IMR-90 (cell line): ENCODE data around the gene NEU1. TPM values are rescaled to one million over a fixed set of nuclear protein-coding genes. Genes with fewer than 3 reads are reported as not detected.

ENCODE experiments used
- ATAC-seq: fragments of 200-7000 bp; cut with Tn5 transposase; 2 replicates; pipeline ENCODE4 v1.9.1; 2020; ENCODE audit warnings: low read depth, mild to moderate bottlenecking, moderate library complexity
- BruUV-seq: library from RNA; stranded (reverse); fragments of 400-500 nt; replicated peaks from 2 replicates; lab custom pipeline; 2021; lab: Mats Ljungman, UMichigan
- CTCF ChIA-PET: fragments of 300-600 bp; formaldehyde crosslinking; extraction: SDS; loops from one replicate; lab custom pipeline; 2021; ENCODE audit warnings: antibody characterized with exemption; lab: Yijun Ruan, JAX
- POLR2A ChIA-PET: fragments of 300-600 bp; sonication (Branson Sonifier 250); formaldehyde crosslinking; loops from one replicate; lab custom pipeline; 2022; ENCODE audit warnings: antibody characterized with exemption; ENCODE audit not compliant: unreplicated experiment; lab: Charles Lee
- DNase-seq: peaks from one replicate; pipeline ENCODE4 v3.0.0; 2013
- H2AFZ ChIP-seq: replicated peaks from 2 replicates; pipeline ENCODE3; 2013; ENCODE audit warnings: low read length, mild to moderate bottlenecking; ENCODE audit not compliant: poor library complexity
- H2AK5ac ChIP-seq: 2 replicates; pipeline ENCODE4 v1.6.1; 2013; ENCODE audit warnings: low read depth, low read length, inconsistent platforms
- H2AK9ac ChIP-seq: replicated peaks from 2 replicates; pipeline ENCODE3; 2013; ENCODE audit warnings: mild to moderate bottlenecking, low read depth, low read length, moderate library complexity; ENCODE audit not compliant: poor library complexity
- H2BK120ac ChIP-seq: 2 replicates; pipeline ENCODE4 v1.6.1; 2013; ENCODE audit warnings: low read depth, low read length, inconsistent platforms
- H2BK15ac ChIP-seq: 3 replicates; pipeline ENCODE4 v1.6.1; 2013; ENCODE audit warnings: low read depth, low read length, inconsistent platforms
- H2BK20ac ChIP-seq: 2 replicates; pipeline ENCODE4 v1.6.1; 2013; ENCODE audit warnings: low read depth, mild to moderate bottlenecking, inconsistent platforms, low read length, moderate library complexity
- H2BK5ac ChIP-seq: 2 replicates; pipeline ENCODE4 v1.6.1; 2013; ENCODE audit warnings: mild to moderate bottlenecking, low read depth, low read length, inconsistent platforms; ENCODE audit not compliant: poor library complexity, severe bottlenecking
- H3K14ac ChIP-seq: replicated peaks from 2 replicates; pipeline ENCODE4 v1.6.1; 2013; ENCODE audit warnings: low read depth, low read length, inconsistent platforms
- H3K18ac ChIP-seq: 2 replicates; pipeline ENCODE4 v1.6.1; 2013; ENCODE audit warnings: low read depth, low read length, control low read depth
- H3K23ac ChIP-seq: 2 replicates; pipeline ENCODE4 v1.6.1; 2013; ENCODE audit warnings: low read depth, low read length, inconsistent platforms
- H3K27ac ChIP-seq: 2 replicates; pipeline ENCODE4 v1.5.1; 2013; ENCODE audit warnings: mild to moderate bottlenecking, control low read depth, low read length; ENCODE audit not compliant: insufficient read depth
- H3K27me3 ChIP-seq: 2 replicates; pipeline ENCODE4 v1.6.1; 2013; ENCODE audit warnings: low read length; ENCODE audit not compliant: control insufficient read depth, insufficient read depth
- H3K36me3 ChIP-seq: 2 replicates; pipeline ENCODE4 v1.6.1; 2013; ENCODE audit warnings: low read length, mixed read lengths; ENCODE audit not compliant: control insufficient read depth, insufficient read depth
- H3K4ac ChIP-seq: 2 replicates; pipeline ENCODE4 v1.6.1; 2013; ENCODE audit warnings: low read depth, low read length, inconsistent platforms
- H3K4me1 ChIP-seq: 2 replicates; pipeline ENCODE4 v1.6.1; 2013; ENCODE audit warnings: low read length, mixed read lengths; ENCODE audit not compliant: control insufficient read depth, insufficient read depth
- H3K4me2 ChIP-seq: 2 replicates; pipeline ENCODE4 v1.6.1; 2013; ENCODE audit warnings: low read depth, mild to moderate bottlenecking, control low read depth, low read length, moderate library complexity
- H3K4me3 ChIP-seq: 2 replicates; pipeline ENCODE4 v1.5.1; 2013; ENCODE audit warnings: low read depth, mild to moderate bottlenecking, control low read depth, low read length, moderate library complexity; ENCODE audit not compliant: insufficient read depth
- H3K56ac ChIP-seq: 2 replicates; pipeline ENCODE4 v1.6.1; 2013; ENCODE audit warnings: low read length, inconsistent platforms; ENCODE audit not compliant: insufficient read depth; ENCODE audit errors: extremely low read depth
- H3K79me1 ChIP-seq, 2 experiments: 2 replicates each; pipeline ENCODE4 v1.6.1; 2013; ENCODE audit warnings: low read length in 2 of 2, inconsistent platforms in 1 of 2, low read depth in 1 of 2
- H3K9ac ChIP-seq: 2 replicates; pipeline ENCODE4 v1.6.1; 2013; ENCODE audit warnings: low read depth, low read length, control low read depth
- H3K9me1 ChIP-seq: 2 replicates; pipeline ENCODE4 v1.6.1; 2013; ENCODE audit warnings: low read length, inconsistent platforms; ENCODE audit not compliant: insufficient read depth
- H3K9me3 ChIP-seq: 2 replicates; pipeline ENCODE4 v1.6.1; 2013; ENCODE audit warnings: low read length; ENCODE audit not compliant: control insufficient read depth, insufficient read depth
- H4K20me1 ChIP-seq: 2 replicates; pipeline ENCODE4 v1.6.1; 2013; ENCODE audit warnings: low read length, inconsistent platforms; ENCODE audit not compliant: insufficient read depth
- H4K5ac ChIP-seq: 2 replicates; pipeline ENCODE4 v1.6.1; 2013; ENCODE audit warnings: mild to moderate bottlenecking, low read depth, low read length, control low read depth
- H4K8ac ChIP-seq, 2 experiments: 2 replicates each; pipeline ENCODE4 v1.6.1; 2013; ENCODE audit warnings: low read depth in 2 of 2, low read length in 2 of 2, control low read depth in 1 of 2, inconsistent platforms in 1 of 2
- H4K91ac ChIP-seq: 2 replicates; pipeline ENCODE4 v1.6.1; 2013; ENCODE audit warnings: low read depth, low read length, inconsistent platforms; ENCODE audit not compliant: insufficient read depth
- BHLHE40 ChIP-seq: fragments of 150-350 bp; IDR thresholded peaks from 2 replicates; pipeline ENCODE4 v1.6.1; 2016; ENCODE audit warnings: mild to moderate bottlenecking, low read depth, low read length
- CEBPB ChIP-seq: IDR thresholded peaks from 2 replicates; pipeline ENCODE4 v1.6.1; 2012; ENCODE audit warnings: low read depth, low read length, improper control_type of control experiment
- CHD1 ChIP-seq: IDR thresholded peaks from 2 replicates; pipeline ENCODE4 v1.6.1; 2012; ENCODE audit warnings: low read depth, low read length, improper control_type of control experiment
- FOS ChIP-seq: fragments of 150-350 bp; IDR thresholded peaks from 2 replicates; pipeline ENCODE4 v1.6.1; 2016; ENCODE audit warnings: low read depth, low read length
- MAFK ChIP-seq: IDR thresholded peaks from 2 replicates; pipeline ENCODE4 v1.6.1; 2012; ENCODE audit warnings: low read depth, low read length, improper control_type of control experiment
- MAZ ChIP-seq: IDR thresholded peaks from 2 replicates; pipeline ENCODE4 v1.6.1; 2012; ENCODE audit warnings: low read depth, mild to moderate bottlenecking, low read length, improper control_type of control experiment, moderate library complexity, borderline replicate concordance
- MXI1 ChIP-seq: IDR thresholded peaks from 2 replicates; pipeline ENCODE4 v1.6.1; 2012; ENCODE audit warnings: low read depth, mild to moderate bottlenecking, low read length, moderate library complexity, borderline replicate concordance
- NFE2L2 ChIP-seq: fragments of 150-350 bp; IDR thresholded peaks from 2 replicates; pipeline ENCODE4 v1.6.1; 2016; ENCODE audit warnings: low read depth, mild to moderate bottlenecking, low read length
- POLR2A ChIP-seq: IDR thresholded peaks from 2 replicates; pipeline ENCODE4 v1.6.1; 2012; ENCODE audit warnings: mild to moderate bottlenecking, low read depth, low read length
- RAD21 ChIP-seq: IDR thresholded peaks from 2 replicates; pipeline ENCODE4 v1.6.1; 2012; ENCODE audit warnings: low read length, improper control_type of control experiment
- RCOR1 ChIP-seq: IDR thresholded peaks from 2 replicates; pipeline ENCODE4 v1.6.1; 2012; ENCODE audit warnings: mild to moderate bottlenecking, low read length, improper control_type of control experiment; ENCODE audit not compliant: insufficient replicate concordance
- RFX5 ChIP-seq: IDR thresholded peaks from 2 replicates; pipeline ENCODE4 v1.8.0; 2012; ENCODE audit warnings: low read depth, mild to moderate bottlenecking, low read length, moderate library complexity
- SMC3 ChIP-seq: fragments of 150-350 bp; IDR thresholded peaks from 2 replicates; pipeline ENCODE4 v1.6.1; 2016; ENCODE audit warnings: low read depth, mild to moderate bottlenecking, antibody characterized with exemption, low read length, moderate library complexity
- WGBS, 2 experiments: methylation state at CpG; one replicate each; pipeline versions ENCODE4 v1.1.5 to v1.1.7; 2013; ENCODE audit warnings: missing lambda C conversion rate in 2 of 2; ENCODE audit not compliant: insufficient read length in 1 of 2; ENCODE audit errors: extremely low coverage in 2 of 2; 5-methylcytosine and 5-hydroxymethylcytosine counted together
- dilution Hi-C: fragments of 300-500 bp; cut with HindIII; formaldehyde crosslinking; loops from one replicate; pipeline ENCODE4 v1.14.3; 2018; ENCODE audit warnings: low sequenced_read_pairs; ENCODE audit not compliant: unreplicated experiment
- in situ Hi-C: fragments of 300-500 bp; cut with MboI; formaldehyde crosslinking; loops from 3 replicates; pipeline ENCODE4 v1.14.3; 2019; ENCODE audit warnings: low sequenced_read_pairs, inconsistent platforms, mixed read lengths
- intact Hi-C: fragments of 100-400 bp; cut with micrococcal nuclease; formaldehyde crosslinking; loops from 2 replicates; pipeline ENCODE4 v1.10.0; 2022
- polyA plus RNA-seq, 3 experiments: library from polyadenylated mRNA; depleted of rRNA; stranded (reverse); fragments of >200 nt; gene quantifications; 2 replicates each; pipeline ENCODE4 v1.2.3, GENCODE V29; 2012; ENCODE audit warnings: low replicate concordance in 1 of 3
- total RNA-seq: library from RNA; depleted of rRNA; stranded (reverse); fragments of >200 nt; gene quantifications from 2 replicates; pipeline ENCODE4 v1.2.3, GENCODE V29; 2012
- TF ChIP-seq, protein P1 (sequence below): fragments of 150-350 bp; IDR thresholded peaks from 2 replicates; pipeline ENCODE4 v1.6.1; 2017; ENCODE audit warnings: mild to moderate bottlenecking, antibody characterized with exemption, low read length, low read depth
- TF ChIP-seq, protein P2 (sequence below): fragments of 150-350 bp; IDR thresholded peaks from 2 replicates; pipeline ENCODE4 v1.6.1; 2016; ENCODE audit warnings: low read depth, mild to moderate bottlenecking, low read length, moderate library complexity, borderline replicate concordance
- TF ChIP-seq, protein P3 (sequence below): conservative IDR thresholded peaks from 2 replicates; pipeline ENCODE4 v1.5.1; 2012; ENCODE audit warnings: mild to moderate bottlenecking, low read depth, low read length, improper control_type of control experiment

Gene NEU1
- total and polyA plus RNA-seq, 2 of the 4 experiments (the other 2 are of a cell fraction) = 28.5 to 36.2 TPM

DNA sequence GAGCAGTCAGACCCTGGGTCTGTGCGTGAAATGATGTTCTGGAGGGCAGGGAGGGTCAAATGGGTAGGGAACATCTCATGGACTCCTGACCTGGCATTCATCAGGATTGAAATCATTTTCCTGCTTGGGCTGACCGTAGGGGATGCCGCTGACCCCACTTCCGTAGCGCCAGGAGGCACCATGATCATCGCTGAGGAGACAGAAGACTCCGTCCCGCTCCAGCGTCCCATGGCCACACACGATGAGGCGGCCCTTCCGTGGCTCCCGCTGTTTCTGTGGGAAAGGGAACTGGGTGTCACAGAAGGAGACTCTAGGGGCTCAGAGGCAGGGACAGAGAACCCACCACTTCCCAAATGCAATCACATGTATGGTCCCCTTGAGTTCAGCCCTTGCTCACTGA, 2.3 kb downstream of the NEU1 start:
- Histone ChIP-seq H3K56ac (no peak overlapping the region), H2AK5ac (no peak overlapping the region), H3K27ac (no peak overlapping the region), H3K4me1 (peaks cover 4% of the 10 kb centered on the region), H4K20me1 (no peaks in the 10 kb centered on the region), H3K14ac (no peak overlapping the region), H3K4ac (no peak overlapping the region), H2BK120ac (no peak overlapping the region), H3K9ac (no peak overlapping the region), H2AFZ (no peak overlapping the region), H4K91ac (no peak overlapping the region), H3K9me1 (peaks cover 2% of the 10 kb centered on the region; the same call in 1 of the 2 replicates), H3K18ac (no peak overlapping the region), H3K79me1 (peaks cover 7 to 20% of the 10 kb centered on the region in 2 experiments; a peak in 2 of 4 replicates), H3K27me3 (no peaks in the 10 kb centered on the region), H3K4me2 (no peak overlapping the region), H2BK15ac (no peak overlapping the region), H3K4me3 (no peak overlapping the region), H3K36me3 (peaks cover 23% of the 10 kb centered on the region), H3K23ac (no peak overlapping the region), H2AK9ac (no peak overlapping the region), H2BK5ac (no peak overlapping the region), H3K9me3 (no peaks in the 10 kb centered on the region), H4K5ac (no peak overlapping the region), H2BK20ac (no peak overlapping the region), H4K8ac (no peak overlapping the region)
- no peak for ATAC-seq
- in situ Hi-C loops (no loop called here), intact Hi-C loops (no loop called here), dilution Hi-C loops (no loop called here)
- WGBS, 2 experiments = 100% methylated on average over 1 of the region's 13 CpGs; no CpG with 5 or more reads in 1 of the 2 experiments
- no peak for DNase-seq
- TF ChIP-seq BHLHE40 = no peak
- TF ChIP-seq, protein P1, sequence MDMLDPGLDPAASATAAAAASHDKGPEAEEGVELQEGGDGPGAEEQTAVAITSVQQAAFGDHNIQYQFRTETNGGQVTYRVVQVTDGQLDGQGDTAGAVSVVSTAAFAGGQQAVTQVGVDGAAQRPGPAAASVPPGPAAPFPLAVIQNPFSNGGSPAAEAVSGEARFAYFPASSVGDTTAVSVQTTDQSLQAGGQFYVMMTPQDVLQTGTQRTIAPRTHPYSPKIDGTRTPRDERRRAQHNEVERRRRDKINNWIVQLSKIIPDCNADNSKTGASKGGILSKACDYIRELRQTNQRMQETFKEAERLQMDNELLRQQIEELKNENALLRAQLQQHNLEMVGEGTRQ = no peak
- TF ChIP-seq MAFK = no peak
- TF ChIP-seq NFE2L2 = no peak
- no peak for TF ChIP-seq FOS
- no peak for TF ChIP-seq POLR2A
- TF ChIP-seq MAZ = no peak
- no peak for TF ChIP-seq CEBPB
- TF ChIP-seq RCOR1 = no peak
- TF ChIP-seq, protein P2, sequence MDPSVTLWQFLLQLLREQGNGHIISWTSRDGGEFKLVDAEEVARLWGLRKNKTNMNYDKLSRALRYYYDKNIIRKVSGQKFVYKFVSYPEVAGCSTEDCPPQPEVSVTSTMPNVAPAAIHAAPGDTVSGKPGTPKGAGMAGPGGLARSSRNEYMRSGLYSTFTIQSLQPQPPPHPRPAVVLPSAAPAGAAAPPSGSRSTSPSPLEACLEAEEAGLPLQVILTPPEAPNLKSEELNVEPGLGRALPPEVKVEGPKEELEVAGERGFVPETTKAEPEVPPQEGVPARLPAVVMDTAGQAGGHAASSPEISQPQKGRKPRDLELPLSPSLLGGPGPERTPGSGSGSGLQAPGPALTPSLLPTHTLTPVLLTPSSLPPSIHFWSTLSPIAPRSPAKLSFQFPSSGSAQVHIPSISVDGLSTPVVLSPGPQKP = no peak
- TF ChIP-seq RAD21 = no peak
- TF ChIP-seq, protein P3, sequence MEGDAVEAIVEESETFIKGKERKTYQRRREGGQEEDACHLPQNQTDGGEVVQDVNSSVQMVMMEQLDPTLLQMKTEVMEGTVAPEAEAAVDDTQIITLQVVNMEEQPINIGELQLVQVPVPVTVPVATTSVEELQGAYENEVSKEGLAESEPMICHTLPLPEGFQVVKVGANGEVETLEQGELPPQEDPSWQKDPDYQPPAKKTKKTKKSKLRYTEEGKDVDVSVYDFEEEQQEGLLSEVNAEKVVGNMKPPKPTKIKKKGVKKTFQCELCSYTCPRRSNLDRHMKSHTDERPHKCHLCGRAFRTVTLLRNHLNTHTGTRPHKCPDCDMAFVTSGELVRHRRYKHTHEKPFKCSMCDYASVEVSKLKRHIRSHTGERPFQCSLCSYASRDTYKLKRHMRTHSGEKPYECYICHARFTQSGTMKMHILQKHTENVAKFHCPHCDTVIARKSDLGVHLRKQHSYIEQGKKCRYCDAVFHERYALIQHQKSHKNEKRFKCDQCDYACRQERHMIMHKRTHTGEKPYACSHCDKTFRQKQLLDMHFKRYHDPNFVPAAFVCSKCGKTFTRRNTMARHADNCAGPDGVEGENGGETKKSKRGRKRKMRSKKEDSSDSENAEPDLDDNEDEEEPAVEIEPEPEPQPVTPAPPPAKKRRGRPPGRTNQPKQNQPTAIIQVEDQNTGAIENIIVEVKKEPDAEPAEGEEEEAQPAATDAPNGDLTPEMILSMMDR = no peak
- TF ChIP-seq RFX5 = no peak
- TF ChIP-seq SMC3 = no peak
- TF ChIP-seq CHD1 = no peak
- TF ChIP-seq MXI1 = no peak
- no TSS peak for BruUV-seq
- ChIA-PET CTCF (no interaction called here), POLR2A (no interaction called here)
